GM12892 (cell line): Measurements from ENCODE around the gene PRKD3.
"Not testable (repeated sequence)": the region's sequence is repeated elsewhere in the genome, so short reads cannot be mapped to it uniquely, and the experiment has no call there.

Experiments
- DNase-seq: peaks from one replicate; pipeline ENCODE4 v3.0.0; 2011; ENCODE audit not compliant: insufficient read length
- FAIRE-seq: peaks from 2 replicates; lab custom pipeline; 2011; peaks lifted over from hg19 to GRCh38; lab: Jason Lieb, UNC
- POLR2A ChIP-seq: IDR thresholded peaks from 2 replicates; pipeline ENCODE4 v1.6.1; 2011; ENCODE audit warnings: low read depth, low read length, control low read depth
- POLR2AphosphoS5 ChIP-seq: IDR thresholded peaks from 2 replicates; pipeline ENCODE4 v1.6.1; 2011; ENCODE audit warnings: low read depth, low read length, control low read depth
- TAF1 ChIP-seq: IDR thresholded peaks from 2 replicates; pipeline ENCODE4 v1.6.1; 2011; ENCODE audit warnings: low read depth, mild to moderate bottlenecking, control low read depth, low read length, borderline replicate concordance

The PRKD3 gene

DNA sequence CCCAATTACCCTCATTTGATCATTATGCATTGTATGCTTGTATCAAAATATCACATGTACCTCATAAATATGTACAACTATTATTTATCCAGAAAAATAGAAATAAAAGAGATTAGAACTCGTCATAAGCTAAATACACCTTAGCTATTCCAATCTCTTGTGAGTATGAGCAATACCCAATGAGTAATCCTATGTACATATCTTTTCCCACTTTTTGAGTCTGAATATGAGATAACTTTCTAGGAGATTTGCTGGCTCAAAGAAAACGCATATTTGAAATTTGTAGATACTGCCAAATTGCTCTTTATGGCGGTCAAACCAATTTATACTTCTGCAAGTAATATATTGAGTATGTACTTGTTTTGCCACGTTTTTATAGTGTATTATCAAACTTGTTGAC lies 24.1 kb downstream of the PRKD3 start:
- FAIRE-seq (no peak), DNase-seq (no peak)
- TF ChIP-seq TAF1: no peak

DNA sequence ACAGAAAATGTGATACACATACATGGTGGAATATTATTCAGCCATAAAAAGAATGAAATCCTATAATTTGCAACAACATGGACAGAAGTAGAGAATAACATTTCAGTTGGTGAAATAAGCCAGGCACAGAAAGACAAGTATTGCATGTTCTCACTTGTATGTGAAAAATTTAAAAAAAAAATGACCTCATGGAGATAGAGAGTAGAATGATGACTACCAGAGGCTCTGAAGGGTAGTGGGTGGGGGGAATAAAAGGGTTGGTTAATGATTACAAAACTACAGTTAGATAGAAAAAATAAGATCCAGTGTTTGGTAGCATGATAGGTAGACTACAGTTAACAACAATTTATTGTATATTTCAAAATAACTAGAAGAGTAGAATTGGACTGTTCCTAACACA lies 24.5 kb downstream of the PRKD3 start:
- TF ChIP-seq POLR2AphosphoS5 (no peak), POLR2A (no peak), TAF1 (no peak)
- no peak for DNase-seq
- FAIRE-seq: no peak

GRCh38 chr2:37297632-37298031 lies 27.0 kb downstream of the PRKD3 start:
- FAIRE-seq (no peak), DNase-seq (no peak)
- TF ChIP-seq TAF1: no peak

GRCh38 chr2:37295469-37296073 lies 29.1 kb downstream of the PRKD3 start:
- FAIRE-seq (no peak), DNase-seq (no peak)
- TF ChIP-seq TAF1: no peak
- TF ChIP-seq POLR2AphosphoS5: no peak
- TF ChIP-seq POLR2A: no peak

DNA sequence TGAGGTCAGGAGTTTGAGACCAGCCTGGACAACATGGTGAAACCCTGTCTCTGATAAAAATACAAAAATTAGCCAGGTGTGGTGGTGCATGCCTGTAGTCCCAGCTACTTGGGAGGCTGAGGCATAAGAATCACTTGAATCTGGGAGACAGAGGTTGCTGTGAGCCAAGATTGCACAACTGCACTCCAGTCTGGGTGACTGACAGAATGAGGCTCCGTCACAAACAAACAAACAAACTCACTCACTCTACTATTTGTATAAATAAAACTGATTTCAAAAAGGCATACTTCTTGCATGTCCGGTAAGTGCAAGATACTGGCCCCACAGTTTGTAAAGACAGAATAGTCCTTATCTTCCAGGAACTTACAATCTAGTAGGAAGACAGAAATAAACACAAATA lies 29.8 kb downstream of the PRKD3 start:
- not testable (repeated sequence) for DNase-seq, FAIRE-seq

DNA sequence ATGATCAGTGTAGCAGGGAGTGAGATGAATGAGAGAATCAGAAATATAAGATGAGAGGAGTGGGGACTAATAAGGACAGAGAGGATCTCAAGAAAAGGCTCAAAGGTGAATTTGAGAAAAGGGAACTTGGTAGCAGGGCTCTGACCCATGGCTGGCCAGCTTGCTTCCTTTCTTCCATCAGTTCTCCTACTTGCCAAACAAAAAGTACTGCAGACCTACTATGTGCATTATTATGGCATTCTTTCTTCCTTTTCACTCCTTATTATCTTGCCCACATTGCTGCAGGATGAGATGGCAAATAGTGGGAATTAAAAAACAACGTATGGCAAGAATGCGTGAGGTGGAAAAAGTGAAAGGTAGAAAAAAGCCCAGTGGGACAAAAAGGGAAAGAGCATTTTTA lies 33.0 kb downstream of the PRKD3 start:
- DNase-seq (no peak), FAIRE-seq (no peak)
- TF ChIP-seq TAF1 (no peak), POLR2A (no peak), POLR2AphosphoS5 (no peak)

DNA sequence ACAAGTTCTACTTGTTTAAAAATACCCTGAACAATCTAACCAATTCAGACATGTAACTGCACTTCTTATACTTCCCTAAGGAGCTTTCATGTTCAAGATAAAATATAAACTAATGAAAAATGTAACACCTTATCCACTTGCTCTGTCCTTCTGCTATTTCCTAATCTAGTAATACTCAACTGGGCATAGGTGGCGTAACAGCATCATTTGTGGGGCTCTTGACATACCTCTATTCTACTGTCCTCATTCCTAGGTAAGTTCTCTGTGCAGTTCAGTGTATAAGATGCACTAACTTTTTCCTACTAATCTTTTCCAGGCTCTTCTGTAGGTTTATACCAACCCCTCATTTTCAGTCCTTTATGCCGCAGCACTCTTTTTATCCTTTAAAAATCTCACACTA lies 36.7 kb downstream of the PRKD3 start:
- FAIRE-seq (no peak), DNase-seq (no peak)
- TF ChIP-seq POLR2AphosphoS5 (no peak), TAF1 (no peak), POLR2A (no peak)

DNA sequence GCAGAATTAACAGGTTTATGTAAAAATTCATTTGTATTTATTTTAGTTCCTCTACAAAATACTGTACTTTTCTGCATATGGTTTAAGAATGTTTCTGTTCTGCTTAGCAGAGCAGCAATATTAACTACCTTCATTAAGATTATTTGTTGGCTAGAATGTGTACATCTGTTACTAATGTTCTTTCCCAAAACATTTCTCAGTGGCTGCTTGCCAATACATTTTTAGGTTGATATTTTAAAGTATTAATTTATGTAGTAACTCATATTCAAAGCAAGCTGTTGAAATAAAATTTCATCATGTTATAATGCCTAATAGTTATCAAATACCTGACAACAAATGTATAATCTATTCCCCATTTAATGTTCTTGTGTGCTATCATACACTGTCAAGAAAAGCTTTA lies 40.3 kb downstream of the PRKD3 start:
- DNase-seq (no peak), FAIRE-seq (no peak)
- no peak for TF ChIP-seq TAF1
- no peak for TF ChIP-seq POLR2AphosphoS5
- TF ChIP-seq POLR2A: no peak

DNA sequence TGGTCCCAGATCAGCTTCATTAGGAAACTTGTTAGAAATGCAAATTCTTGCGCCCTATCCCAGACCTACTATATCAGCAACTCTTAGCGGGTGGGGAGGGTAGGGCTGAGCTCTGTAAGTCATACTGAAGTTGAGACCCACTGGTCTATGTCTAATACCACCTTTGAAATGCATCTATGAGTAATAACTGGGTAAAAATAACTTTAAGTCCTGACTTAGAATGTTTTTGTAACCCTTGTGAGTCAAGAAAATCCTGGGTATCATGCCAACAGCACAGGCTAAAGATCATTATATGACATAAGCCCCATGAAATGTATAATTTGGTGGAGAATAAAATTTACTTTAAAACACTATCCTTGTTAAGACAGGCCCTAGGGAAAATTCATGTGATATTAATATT lies 41.4 kb downstream of the PRKD3 start:
- DNase-seq (no peak), FAIRE-seq (peak; percentile 17)
- TF ChIP-seq TAF1 (no peak), POLR2AphosphoS5 (no peak), POLR2A (no peak)

DNA sequence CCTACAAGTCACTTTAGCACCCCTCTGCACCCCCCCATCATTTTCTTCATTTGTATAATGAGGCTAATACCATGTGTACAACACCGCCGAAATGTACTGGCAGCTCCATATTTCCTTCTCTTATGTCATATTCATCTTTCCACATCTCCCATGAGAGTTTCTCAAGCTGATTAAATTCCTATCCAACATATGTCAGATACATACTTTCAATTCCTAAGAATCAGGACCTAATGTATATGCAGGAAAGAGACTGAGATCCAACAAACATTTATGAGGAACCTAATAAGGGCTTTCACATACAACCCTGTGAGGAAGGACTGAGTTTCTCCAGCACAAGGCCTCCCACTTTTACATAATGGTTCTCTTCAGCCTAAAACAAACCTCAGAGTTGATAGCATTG lies 41.9 kb downstream of the PRKD3 start:
- DNase-seq (no peak), FAIRE-seq (no peak)
- no peak for TF ChIP-seq POLR2AphosphoS5

- FAIRE-seq: no peak
- no peak for TF ChIP-seq POLR2A
- no peak for TF ChIP-seq TAF1
- no peak for TF ChIP-seq POLR2AphosphoS5
Observed at GRCh38 chr2:37281916-37282315, 42.7 kb downstream of the PRKD3 start.

DNA sequence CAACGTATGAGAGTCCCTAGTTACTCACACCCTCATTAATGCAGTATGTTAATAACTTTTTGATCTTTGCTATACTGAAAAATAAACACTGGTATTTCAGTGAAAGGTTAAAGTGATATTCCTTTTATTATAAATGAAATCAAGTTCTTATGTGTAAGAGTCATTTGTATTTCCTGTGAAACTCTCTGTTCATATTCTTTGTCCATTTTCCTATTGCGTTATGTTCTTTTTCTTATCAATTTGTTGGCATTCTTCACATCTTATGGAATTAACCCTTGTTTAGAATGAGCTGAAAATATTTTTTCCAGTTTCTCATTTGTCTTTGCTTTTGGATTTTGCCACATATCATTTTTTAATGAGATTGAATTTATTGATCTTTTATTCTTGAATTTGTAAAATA lies 48.3 kb downstream of the PRKD3 start:
- TF ChIP-seq TAF1: no peak
- TF ChIP-seq POLR2AphosphoS5: no peak
- TF ChIP-seq POLR2A: no peak
- FAIRE-seq: no peak

More at GRCh38 chr2:37281916-37282315, 42.7 kb downstream of the PRKD3 start:
- no peak for DNase-seq

More for the DNA sequence above, 48.3 kb downstream of the PRKD3 start:
- no peak for DNase-seq
